SU-DHL-6 (cell line): ENCODE results near the gene SLF2.

Experiments used
- EZH2phosphoT487 ChIP-seq: fragments of 200-600 bp; sonication (generic), shearing (Covaris generic); conservative IDR thresholded peaks from 2 replicates; pipeline ENCODE4 v1.6.1; 2018; ENCODE audit warnings: mild to moderate bottlenecking, antibody characterized with exemption, low read length, moderate library complexity, mixed read lengths
- TF ChIP-seq, protein P1 (sequence below): fragments of 200-600 bp; sonication (generic); IDR thresholded peaks from one replicate; pipeline ENCODE4 v1.5.1; 2017; ENCODE audit warnings: antibody characterized with exemption, mild to moderate bottlenecking, low read length, moderate library complexity; ENCODE audit not compliant: insufficient read depth, poor library complexity, severe bottlenecking

DNA sequence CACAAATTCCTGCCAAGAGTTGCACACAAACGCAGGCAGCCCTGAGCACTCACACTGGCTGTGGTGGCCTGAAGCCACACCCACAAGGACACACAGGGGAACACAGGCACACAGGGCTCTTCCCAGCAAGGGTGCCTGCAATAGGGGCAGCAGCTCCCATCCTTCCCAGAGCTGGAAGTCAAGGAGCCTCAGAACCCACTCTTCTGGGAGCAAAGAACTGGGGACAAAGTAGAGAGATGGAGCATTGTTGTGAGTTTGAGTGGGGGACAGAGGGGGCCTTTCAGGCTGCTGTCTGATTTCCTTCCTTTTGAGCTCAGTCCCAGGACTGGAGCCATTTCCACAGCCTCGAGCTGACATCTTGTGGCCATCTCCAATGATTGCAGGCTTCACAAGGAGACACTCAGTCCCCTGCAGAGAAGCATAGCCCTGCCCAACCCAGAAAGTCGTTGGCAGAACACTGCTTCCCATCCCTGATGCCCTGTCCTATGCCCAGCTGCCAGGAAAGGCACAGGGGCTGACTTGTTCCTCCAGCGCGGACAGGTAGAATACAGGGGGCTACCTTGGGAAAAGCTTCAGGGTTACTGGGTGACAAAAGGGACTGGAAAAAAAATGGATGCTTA is 34.4 kb upstream of the SLF2 start:
- TF ChIP-seq, protein P1, sequence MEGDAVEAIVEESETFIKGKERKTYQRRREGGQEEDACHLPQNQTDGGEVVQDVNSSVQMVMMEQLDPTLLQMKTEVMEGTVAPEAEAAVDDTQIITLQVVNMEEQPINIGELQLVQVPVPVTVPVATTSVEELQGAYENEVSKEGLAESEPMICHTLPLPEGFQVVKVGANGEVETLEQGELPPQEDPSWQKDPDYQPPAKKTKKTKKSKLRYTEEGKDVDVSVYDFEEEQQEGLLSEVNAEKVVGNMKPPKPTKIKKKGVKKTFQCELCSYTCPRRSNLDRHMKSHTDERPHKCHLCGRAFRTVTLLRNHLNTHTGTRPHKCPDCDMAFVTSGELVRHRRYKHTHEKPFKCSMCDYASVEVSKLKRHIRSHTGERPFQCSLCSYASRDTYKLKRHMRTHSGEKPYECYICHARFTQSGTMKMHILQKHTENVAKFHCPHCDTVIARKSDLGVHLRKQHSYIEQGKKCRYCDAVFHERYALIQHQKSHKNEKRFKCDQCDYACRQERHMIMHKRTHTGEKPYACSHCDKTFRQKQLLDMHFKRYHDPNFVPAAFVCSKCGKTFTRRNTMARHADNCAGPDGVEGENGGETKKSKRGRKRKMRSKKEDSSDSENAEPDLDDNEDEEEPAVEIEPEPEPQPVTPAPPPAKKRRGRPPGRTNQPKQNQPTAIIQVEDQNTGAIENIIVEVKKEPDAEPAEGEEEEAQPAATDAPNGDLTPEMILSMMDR: peak; percentile 17
- no peak for TF ChIP-seq EZH2phosphoT487
